GM18517 (cell line): ENCODE data around the gene SH2D3A.
"Not testable (repeated sequence)": the region's sequence is repeated elsewhere in the genome, so short reads cannot be mapped to it uniquely, and the experiment has no call there.

ENCODE experiments used
- ATAC-seq: cut with Tn5 transposase; IDR thresholded peaks from one replicate; pipeline ENCODE4 v1.9.1; 2021; ENCODE audit warnings: mild to moderate bottlenecking, moderate library complexity; ENCODE audit not compliant: unreplicated experiment

Gene SH2D3A

DNA sequence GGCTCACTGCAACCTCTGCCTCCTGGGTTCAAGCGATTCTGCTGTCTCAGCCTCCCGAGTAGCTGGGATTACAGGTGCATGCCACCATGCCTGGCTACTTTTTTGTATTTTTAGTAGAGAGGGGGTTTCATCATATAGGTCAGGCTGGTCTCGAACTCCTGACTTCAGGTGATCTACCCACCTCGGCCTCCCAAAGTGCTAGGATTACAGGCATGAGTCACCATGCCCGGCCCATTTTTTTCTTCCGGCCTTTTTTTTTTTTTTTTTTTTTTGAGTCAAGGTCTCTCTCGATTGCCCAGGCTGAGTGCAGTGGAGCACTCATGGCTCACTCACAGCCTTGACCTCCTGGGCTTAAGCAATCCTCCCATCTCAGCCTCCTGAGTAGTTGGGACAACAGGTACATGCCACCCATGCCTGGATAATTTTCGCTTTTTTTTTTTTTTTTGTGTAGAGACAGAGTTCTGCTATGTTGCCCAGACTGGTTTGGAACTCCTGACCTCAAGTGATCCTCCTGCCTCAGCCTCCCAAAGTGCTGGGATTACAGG, 4.9 kb downstream of the SH2D3A start:
- not testable (repeated sequence) for ATAC-seq

DNA sequence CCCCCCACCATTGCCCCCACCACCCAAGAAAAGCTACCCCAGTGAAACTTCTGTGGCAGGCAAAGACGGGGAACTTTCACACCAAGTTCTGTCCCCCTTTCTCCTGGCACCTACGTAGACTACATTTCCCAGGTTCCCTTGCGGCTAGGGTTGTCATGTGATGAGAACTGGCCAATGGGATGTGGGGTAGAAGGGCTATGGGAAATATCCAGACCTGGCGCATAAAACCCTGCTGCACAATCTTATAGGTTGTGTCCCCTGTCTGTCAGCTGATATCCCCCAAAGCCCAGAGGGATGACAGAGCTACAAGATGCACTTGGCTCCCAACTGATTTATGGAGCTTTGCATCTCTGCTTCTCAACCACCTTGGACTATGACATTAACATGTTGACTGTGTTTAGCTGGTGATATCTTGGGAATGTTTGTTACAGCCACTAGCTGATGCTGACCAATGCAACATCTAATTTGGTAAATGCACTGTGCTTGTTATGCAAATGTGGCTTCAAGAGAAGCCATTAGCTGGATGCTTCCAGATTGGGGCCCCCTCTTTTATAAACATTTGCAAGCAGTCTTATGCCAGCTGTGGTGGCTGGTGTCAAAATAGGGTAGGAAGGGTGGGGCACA, 6.1 kb downstream of the SH2D3A start:
- no peak for ATAC-seq

- no peak for ATAC-seq
Measured at GRCh38 chr19:6760606-6761005, 6.6 kb downstream of the SH2D3A start.

- no peak for ATAC-seq
Measured at GRCh38 chr19:6754653-6755463, 12.4 kb downstream of the SH2D3A start.

GRCh38 chr19:6754136-6754535, 13.1 kb downstream of the SH2D3A start:
- no peak for ATAC-seq

GRCh38 chr19:6753178-6754031, 13.8 kb downstream of the SH2D3A start:
- peak; percentile 83 for ATAC-seq

DNA sequence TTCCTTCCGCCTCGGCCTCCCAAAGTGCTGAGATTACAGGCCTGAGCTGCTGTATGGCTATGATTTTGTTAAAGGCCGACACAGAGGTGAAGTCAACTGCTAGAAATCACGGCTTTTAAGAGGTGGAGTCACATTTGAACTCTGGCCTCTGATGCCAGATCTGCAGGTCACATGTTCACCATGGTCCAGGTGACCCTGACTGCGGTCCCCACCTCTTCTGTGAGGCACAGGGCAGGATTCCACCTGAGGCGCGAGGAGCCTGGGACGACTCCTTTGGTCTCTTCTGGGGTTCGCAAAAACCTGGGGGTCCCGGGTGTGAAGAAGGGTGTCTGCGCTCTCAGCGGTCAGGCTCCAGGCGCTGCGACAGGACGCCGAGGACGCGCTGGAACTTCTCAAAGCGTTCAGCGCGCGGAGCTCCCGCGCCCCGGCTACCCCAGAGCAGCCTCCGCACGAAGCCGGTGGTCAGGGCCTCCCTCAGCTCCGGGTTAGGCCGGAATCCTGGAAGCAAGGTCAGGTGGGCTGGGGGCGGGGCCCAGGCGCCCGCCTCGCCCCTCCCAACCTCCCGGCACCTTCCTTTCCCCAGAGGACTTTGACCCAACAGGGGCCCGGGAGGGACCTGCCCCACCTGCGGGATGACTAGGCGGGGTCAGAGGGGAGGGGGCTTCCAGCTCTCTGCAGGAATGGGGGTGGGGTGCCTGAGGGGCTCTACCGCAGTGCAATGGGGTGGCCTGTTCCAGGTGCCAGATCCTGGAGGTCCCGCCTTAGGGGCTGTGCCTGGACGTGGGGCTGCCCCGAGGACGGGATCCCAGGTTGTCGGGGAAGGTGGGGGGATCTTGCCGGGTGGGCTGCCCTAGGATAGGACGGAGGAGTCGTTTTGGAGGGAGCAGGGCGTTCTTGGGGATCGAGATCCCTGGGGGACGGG, 14.7 kb downstream of the SH2D3A start:
- ATAC-seq: no peak

- ATAC-seq: no peak
Measured at GRCh38 chr19:6751189-6751588, 16.0 kb downstream of the SH2D3A start.

DNA sequence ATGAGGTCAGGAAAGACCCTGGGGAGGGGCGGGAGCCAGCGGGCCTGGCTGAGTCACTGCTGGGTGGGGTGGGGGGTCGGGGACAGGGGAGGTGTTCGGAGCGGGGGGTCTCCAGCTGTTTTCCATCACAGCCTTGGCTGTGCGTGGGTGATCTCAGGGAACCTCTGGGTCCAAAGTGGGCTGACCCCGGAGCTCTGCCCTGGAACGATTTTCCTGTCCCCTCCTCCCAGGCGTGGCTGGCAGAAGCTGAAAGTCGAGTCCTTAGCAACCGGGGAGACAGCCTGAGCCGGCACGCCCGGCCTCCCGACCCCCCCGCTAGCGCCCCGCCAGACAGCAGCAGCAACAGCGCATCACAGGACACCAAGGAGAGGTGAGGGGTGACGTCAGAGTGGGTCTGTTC, 17.2 kb downstream of the SH2D3A start:
- no peak for ATAC-seq

- not testable (repeated sequence) for ATAC-seq
Measured at GRCh38 chr19:6748543-6748942, 18.7 kb downstream of the SH2D3A start.

DNA sequence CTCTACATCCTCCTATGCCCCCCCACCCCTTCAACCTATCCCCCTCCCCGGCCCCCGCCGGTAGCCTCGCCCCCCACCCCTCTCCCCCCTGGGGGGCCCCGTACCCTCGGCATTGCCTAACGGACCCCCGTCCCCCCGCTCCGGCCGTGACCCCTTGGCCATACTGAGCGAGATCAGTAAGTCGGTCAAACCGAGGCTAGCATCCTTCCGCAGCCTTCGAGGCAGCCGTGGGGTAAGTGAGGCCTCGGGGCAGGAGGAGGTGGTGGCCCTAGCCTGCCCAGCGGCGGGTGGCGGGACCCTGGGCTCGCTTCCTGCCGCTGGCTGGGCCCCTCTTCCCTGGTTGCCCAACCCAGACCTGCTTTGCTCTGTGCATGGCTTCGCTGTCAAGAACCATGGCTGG, 21.3 kb downstream of the SH2D3A start:
- ATAC-seq: no peak

- no peak for ATAC-seq
Measured at GRCh38 chr19:6744381-6745301, 22.6 kb downstream of the SH2D3A start.

DNA sequence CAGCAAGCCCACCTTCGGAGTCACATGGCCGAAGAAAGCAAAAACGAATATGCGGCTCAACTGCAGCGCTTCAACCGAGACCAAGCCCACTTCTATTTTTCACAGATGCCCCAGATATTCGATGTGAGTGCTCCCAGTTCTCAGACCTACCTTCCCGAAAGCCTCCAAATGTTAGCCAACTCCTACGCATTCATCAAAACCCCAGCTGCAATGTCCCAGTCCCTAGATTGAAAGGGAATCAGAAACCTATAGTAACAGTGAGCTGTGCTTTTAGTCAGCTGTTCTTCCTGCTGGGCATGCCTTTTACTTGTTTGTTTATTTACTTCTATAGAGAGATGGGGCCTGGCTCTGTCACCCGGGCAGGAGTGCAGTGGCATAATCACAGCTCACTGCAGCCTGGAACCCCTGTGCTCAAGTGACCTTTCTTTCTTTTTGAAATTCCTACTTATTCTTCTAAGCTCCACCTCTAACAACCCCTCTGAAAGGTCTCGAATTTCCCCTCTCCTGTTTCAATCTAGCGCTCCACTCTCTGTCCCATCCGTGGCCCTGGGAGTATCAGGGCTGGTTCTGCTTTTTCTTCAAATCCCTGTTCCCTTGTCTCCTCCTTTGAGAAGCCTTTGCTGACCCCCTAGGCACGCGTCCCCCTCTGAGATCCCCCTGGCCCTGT, 23.4 kb downstream of the SH2D3A start:
- ATAC-seq: no peak

DNA sequence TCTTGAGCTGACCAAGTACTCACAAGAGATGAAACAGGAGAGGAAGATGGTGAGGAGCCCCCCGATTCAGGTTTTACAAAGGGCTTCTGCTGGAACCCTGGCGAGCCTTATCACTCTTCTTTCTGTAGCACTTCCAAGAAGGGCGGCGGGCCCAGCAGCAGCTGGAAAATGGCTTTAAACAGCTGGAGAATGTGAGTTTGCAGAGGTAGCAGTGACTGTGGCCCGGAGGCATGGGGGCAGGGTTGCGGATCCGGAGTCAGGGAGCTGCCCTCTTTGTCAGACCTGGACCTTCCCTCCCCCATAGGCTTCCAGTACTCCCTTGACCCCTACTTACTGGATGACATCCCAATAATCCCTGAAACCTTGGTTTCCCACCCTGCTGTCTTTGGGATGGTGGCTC, 24.2 kb downstream of the SH2D3A start:
- no peak for ATAC-seq

DNA sequence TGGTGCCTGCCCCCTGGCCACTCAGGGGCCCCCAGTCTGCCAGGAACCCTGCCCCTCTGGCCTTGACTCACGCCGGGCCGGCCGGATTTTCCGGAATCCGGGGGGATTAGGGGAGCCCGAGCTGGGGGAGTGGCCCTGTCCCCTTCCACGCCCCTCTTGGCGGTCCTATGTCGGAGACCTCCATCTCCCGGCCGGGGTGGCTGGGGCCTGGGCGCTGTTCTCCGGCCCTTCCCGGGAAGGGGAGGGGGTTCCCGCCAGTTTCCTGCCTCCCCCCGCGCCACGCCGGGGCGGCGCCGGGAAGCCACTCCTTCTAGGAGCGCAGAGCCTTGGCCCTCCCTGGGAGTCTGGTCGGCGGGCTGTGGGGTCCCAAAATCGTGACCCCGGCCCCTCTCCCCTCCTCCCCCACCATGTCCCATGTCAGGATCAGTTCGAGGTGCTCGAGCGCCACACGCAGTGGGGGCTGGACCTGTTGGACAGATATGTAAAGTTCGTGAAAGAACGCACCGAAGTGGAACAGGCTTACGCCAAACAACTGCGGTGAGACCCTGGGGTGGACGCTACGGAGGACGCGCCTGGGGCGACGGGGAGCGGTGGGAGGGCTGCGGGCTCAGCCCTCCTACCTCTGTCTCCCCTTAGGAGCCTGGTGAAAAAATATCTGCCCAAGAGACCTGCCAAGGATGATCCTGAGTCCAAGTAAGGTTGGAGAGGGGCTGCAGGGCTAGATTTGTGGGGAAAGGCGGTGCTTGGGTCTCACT, 26.5 kb downstream of the SH2D3A start:
- no peak for ATAC-seq

DNA sequence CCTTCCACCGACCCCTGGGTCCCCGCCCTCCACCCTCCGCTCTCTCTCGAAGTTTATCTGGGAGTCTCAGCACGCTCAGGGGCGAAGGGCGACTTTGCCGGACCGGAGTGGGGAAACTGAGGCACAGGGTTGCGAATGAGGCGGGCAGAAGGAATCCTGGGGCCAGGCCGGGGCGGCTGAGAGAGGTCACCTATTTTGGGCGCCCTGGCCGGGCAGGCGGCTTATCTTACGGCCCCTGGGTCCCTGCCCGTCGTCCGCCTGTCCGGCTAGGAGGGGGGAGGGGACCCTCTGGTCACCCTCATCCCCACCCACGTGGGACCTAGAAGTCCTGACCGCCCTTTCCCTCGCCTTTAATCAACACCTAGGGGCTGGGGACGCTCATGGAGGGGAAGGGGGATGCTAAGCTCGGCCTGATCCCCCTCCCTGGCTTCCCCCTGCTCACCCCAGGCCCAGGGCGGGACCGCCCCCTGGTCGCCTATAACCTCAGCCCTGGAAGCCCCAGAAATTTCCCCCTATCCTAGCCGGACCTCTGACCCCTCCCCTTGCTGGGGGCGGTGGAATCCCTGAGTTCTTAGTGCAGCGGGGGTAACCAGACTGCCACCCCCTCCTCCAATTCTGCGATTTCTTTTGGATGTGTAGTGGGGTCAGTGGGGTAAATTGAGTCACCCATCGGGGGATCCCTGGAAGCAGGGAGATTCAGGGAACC, 27.2 kb downstream of the SH2D3A start:
- ATAC-seq: no peak

- ATAC-seq: no peak
Measured at GRCh38 chr19:6739390-6739882, 27.8 kb downstream of the SH2D3A start, which contains the start of gene TRIP10. Gene TRIP10 (plus strand): TSS chr19:6739680. CDS start chr19:6739762, 82 bp downstream.
